ENCODE measurements around the gene SNAPIN. TPM values are rescaled to one million over a fixed set of nuclear protein-coding genes. Genes with fewer than 3 reads are reported as not detected.

The SNAPIN gene, protein sequence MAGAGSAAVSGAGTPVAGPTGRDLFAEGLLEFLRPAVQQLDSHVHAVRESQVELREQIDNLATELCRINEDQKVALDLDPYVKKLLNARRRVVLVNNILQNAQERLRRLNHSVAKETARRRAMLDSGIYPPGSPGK
- 39.3 TPM for total RNA-seq

DNA sequence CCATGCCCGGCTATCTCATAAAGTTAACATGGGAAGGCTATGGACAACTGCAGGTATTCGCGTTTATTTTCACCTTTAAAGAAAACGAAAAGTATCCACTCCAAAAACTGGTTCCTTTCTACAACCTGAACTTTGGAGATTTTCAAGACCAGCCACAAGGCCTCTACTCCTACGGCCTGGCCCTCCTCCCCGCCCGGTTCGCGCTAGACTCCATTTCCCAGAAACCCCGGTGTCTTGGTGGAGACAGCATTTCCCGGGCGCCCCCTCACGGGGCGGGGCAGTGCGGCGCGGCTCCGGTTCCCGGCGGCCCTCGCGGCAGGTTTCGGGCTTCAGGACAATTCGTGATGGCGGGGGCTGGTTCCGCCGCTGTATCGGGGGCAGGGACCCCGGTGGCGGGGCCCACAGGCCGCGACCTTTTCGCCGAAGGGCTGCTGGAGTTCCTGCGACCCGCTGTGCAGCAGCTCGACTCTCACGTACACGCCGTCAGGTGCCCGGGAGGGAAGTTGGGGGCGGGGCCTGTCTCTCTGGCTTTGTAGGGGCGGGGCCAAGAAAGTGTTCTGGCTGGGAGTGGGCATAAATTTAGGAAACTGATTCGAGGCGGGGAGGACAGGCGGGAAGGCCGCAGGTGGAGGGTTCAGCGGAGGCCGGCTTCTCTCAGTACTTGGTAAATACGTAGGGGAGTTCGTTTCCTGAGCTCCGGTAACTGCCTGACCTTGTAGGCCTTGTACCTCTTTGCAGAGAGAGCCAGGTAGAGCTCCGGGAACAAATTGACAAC, at the start of gene SNAPIN:
Gene SNAPIN (plus strand): TSS at position 304 of the 775 bp plus-strand sequence. CDS start 41 bp downstream, at position 345.

DNA sequence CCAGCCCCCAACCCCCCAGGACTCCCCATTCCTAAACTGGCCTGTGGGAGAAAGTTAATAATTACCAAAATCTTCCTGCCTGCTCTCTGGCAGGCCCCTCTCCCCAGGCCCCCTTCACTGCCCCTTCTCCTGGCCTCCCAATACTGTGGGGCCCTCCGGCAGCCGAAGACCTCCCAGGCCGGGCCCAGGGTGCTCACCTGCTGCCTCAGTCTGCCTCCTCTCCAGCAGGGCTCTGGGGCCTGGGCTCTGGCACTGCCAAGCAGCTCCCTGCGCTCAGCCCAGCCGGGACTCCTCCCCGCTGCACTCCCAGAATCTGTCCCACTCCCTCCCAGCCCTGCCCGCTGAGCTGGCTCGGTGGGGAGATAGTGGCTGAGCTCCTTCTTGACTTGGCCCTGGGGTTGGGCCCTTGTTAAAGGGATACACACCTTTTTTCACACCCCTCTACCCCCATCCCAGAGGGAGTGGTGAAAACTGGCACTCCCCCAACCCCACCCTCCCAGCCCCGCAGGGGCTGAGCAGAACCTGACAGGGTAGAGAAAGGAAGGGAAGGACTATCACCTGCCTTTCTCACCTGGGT, 45.7 kb upstream of the SNAPIN start, which contains the start of gene S100A16:
Gene S100A16 (minus strand): TSS at position 383 of the 577 bp plus-strand sequence. CDS start 4,986 bp downstream, outside the sequence.

DNA sequence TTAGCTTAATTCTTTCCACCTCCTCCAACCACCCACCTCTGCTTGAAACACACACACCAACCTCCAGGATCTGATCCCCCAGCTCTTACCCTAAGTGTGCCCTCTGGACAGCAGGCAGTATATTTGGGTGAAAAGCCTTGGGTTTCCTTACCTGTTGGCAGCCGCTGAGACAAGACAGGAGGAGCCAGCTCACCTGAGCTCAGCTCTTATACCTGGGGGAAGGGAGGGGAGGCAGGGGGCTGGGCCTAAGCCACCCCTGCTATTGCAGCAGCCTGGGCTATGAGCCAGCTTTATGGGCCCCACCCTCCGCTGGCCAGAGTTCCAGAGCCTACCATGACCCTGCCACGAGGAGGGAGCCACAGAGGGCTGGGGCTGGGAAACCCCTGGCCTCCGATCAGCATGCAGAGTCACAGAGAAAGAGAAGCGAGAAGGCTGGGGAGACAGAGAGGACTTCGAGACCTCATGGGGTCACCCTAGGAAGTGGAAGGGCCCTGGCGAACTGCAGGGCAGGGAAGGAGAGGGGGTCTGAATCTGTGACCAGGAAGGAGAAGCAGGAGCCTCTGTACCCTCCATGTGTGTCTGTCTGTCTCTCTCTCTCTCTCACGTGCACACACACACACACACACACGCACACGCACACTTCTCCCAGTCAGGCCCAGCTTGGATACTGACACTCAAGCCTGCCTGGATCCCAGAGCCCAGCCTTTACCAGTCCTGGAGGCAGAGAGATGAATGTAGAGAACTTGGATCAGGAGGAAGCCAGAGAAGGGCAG, 42.2 kb upstream of the SNAPIN start, which contains the start of gene S100A14:
Gene S100A14 (minus strand): TSS at position 182 of the 773 bp plus-strand sequence. CDS start 467 bp downstream, outside the sequence.

DNA sequence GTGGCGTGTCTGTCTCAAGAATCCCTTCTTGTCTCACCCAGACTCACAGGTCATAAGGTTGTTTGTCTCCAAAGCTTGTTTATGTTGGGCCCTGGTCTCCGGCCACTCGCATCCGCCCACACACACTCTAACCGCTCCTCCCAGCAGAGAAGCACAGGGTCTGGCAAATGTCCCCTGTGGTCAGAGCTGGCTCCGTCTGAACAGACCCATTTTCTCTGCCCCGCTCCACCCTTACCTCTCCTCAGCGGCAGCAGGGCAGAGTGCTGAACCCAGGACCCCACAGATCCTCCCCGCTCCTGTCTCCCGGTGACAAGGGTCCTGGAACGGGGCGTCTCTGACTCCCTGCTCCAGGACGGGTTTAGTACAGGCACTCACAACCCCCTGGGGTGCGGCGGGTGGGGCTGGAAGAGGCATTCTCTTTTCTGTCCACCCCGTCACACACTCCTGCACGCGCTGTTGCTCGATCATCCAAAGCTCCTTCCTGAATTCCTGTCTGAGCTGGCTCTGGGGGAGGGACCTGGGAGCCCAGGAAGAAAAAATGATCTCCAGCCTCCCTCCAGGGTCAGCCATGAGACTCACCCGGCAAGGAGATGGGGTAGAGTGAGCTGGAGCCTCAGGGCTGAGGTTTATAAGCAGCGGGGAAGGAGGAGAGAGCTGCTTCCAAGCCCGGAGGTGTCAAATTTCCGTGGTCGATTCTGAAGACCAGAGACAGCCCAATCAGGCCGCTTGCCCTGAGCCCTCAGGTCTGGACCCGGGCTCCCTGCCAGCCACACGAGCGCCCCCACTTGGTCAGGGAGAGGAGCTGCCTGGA, 31.4 kb upstream of the SNAPIN start, which contains the start of gene S100A13:
Gene S100A13 (minus strand): TSS at position 602 of the 811 bp plus-strand sequence. CDS start 1,033 bp downstream, outside the sequence.

DNA sequence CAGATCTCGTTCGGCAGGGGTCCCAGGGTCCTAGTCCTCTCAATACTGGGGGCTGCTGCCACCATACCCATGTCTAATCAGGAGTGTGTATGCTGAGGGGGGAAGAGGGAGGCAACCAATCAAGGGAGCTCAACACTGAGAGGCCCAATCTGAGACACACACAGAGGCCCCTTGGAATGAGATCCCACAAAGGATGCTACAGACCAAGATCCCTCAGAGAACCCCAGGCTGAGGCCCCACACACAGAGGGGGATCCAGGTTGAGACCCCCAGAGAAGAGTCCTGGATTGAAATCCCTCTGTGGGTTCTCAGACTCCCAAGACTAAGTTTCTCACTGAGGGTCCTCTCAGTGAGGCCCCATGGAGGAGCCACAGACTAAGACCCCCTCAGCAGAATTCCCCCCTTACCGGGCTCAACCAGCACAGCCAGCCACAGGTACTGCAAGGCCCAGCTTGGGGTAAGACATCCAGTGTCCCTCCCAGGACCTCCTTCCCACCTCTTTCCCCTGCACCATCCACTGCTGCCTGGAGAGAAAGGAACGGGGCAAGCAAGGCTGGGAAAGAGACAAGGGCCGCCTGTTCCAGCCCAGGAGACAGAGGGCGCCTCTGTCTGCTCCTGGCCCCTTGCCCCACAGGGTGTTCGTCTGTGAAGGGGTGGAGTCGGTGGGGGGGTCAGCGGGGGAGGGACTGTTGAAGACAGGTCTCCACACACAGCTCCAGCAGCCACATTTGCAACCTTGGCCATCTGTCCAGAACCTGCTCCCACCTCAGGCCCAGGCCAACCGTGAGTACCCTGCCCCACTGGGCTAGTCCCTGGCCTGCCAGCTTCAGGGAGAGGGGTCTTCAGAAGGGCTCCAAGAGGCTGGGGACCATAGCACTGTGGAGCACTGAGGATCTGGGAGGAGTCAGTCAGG, 30.5 kb upstream of the SNAPIN start, which contains the start of gene S100A1:
Gene S100A1 (plus strand): TSS at position 720 of the 912 bp plus-strand sequence. CDS start 2,088 bp downstream, outside the sequence.

DNA sequence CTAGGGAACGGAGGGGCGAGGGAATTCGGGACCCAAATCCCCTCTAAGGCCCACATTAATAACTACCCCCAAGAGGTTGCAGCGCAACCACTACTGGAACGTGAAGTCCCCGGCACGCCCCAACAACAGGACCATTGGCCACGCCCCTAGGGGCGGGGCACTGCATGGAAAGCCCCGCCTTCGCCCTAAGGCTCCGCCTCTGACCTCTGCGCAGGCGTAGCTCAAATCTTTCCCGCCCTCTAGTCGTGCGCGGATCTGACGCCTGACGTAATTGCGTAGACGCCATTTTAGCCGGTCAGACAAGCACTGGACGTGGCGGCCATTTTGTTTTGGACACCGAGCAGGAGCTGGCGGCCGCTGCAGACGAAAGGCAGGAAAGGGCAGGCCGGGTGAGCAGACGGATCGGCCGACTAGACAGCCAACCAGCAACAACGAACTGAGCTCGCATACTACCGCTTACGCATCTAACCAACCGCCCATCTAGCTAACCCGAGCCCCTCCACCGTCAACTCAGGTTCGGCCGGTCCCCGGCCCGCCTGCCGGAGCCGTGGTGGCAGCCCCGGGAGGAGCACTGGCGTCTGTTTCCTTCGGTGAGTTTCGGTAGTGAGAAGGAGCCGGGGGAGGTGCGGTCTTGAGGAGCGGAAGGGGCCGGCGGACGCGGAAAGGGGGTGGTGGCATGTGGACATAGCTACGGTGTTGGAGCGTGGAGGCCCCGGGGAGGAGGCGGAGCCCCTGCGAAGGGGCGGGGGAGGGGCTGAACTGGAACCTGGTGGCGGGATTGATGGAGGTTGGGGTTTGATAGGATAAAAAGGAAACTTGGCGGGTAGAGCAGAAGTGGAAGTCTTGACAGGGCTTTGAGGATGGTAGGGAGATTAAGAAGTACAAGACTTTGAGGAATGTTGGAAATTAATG, 24.5 kb upstream of the SNAPIN start, which contains the start of gene CHTOP:
Gene CHTOP (plus strand): TSS at position 313 of the 912 bp plus-strand sequence. CDS start 2,523 bp downstream, outside the sequence.

DNA sequence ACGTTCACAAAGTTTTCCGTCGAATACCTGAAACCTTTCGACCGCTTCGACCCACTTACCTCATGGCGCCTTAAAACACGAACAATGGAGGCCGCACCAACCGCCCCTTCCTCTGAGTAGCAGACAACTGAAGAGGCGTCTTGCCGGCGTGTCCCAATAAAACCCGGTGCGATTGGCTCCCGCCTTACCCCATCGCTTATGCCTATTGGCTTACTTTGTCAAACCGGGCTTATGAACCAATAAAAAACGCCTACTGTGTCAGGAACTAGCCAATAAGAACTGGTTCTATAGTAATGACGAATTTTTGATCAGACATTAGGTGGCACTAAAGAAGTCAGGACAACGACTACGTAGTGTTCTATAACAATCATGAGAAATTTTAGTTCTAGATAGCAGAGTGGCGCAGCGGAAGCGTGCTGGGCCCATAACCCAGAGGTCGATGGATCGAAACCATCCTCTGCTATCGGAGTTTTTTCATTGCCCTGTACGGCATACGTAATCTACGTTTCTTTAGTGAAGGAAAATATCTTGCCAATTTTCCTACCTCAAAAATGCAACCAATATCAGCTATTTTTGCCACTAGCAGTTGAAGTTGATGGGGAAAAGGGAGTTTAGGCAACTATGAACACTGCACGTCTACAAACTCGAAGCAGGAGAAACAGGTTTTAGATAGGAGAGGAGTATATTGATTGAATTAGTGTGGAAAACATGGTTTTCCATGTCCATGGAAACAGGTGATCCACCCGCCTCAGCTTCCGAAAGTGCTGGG, 12.5 kb downstream of the SNAPIN start, which contains the start of gene ILF2:
Gene ILF2 (minus strand): TSS at position 135 of the 769 bp plus-strand sequence. CDS start 71 bp downstream, at position 64.

DNA sequence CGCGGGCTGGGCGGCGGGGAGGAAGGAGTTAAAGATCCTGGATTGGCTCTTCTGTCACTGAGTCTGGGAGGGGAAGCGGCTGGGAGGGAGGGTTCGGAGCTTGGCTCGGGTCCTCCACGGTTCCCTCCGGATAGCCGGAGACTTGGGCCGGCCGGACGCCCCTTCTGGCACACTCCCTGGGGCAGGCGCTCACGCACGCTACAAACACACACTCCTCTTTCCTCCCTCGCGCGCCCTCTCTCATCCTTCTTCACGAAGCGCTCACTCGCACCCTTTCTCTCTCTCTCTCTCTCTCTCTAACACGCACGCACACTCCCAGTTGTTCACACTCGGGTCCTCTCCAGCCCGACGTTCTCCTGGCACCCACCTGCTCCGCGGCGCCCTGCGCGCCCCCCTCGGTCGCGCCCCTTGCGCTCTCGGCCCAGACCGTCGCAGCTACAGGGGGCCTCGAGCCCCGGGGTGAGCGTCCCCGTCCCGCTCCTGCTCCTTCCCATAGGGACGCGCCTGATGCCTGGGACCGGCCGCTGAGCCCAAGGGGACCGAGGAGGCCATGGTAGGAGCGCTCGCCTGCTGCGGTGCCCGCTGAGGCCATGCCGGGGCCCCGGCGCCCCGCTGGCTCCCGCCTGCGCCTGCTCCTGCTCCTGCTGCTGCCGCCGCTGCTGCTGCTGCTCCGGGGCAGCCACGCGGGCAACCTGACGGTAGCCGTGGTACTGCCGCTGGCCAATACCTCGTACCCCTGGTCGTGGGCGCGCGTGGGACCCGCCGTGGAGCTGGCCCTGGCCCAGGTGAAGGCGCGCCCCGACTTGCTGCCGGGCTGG, 20.2 kb downstream of the SNAPIN start, which contains the start of gene NPR1:
Gene NPR1 (plus strand): TSS at position 170 of the 818 bp plus-strand sequence. CDS start 421 bp downstream, at position 591.

Small RNA genes lying within 50 kb of the gene (small RNA-seq; reads per million reads assigned to genes)
- gene MIR8083 (ENCODE audit: low replicate concordance) (not detected), gene RN7SL372P (ENCODE audit: low replicate concordance) (not detected)

Other genes with a start within 250 kb of the SNAPIN start
- not detected for gene S100A7A, start 242.2 kb upstream of the SNAPIN start, total RNA-seq
- not detected for gene S100A7, start 198.1 kb upstream of the SNAPIN start, total RNA-seq
- gene S100A6, start 122.7 kb upstream of the SNAPIN start, total RNA-seq, result 221 TPM
- gene S100A5, start 117.8 kb upstream of the SNAPIN start, total RNA-seq, result 0.82 TPM
- 37.4 TPM for gene S100A4, start 112.9 kb upstream of the SNAPIN start, total RNA-seq
- gene S100A3, start 109.4 kb upstream of the SNAPIN start, total RNA-seq, result not detected
- gene S100A2, start 92.9 kb upstream of the SNAPIN start, total RNA-seq, result 5.3 TPM
- gene S100A16, start 45.6 kb upstream of the SNAPIN start, total RNA-seq, result 78.6 TPM
- gene S100A14, start 42.4 kb upstream of the SNAPIN start, total RNA-seq, result 5.7 TPM
- gene S100A13, start 31.2 kb upstream of the SNAPIN start, total RNA-seq, result 71.6 TPM
- 5.3 TPM for gene S100A1, start 30.3 kb upstream of the SNAPIN start, total RNA-seq
- 81.1 TPM for gene CHTOP, start 24.6 kb upstream of the SNAPIN start, total RNA-seq
- gene ILF2, start 12.3 kb downstream of the SNAPIN start, total RNA-seq, result 133 TPM
- 61.4 TPM for gene NPR1, start 20.0 kb downstream of the SNAPIN start, total RNA-seq
- gene INTS3, start 69.3 kb downstream of the SNAPIN start, total RNA-seq, result 67.8 TPM
- gene SLC27A3, start 116.7 kb downstream of the SNAPIN start, total RNA-seq, result 30.2 TPM

Measured in metanephros (tissue), 2 donors.